ENCODE measurements around the gene FAM174C.
"Not testable (repeated sequence)": the region's sequence is repeated elsewhere in the genome, so short reads cannot be mapped to it uniquely, and the experiment has no call there.

The FAM174C gene

GRCh38 chr19:1288833-1289685 lies 13.7 kb downstream of the FAM174C start:
- DNase-seq = no peak

DNA sequence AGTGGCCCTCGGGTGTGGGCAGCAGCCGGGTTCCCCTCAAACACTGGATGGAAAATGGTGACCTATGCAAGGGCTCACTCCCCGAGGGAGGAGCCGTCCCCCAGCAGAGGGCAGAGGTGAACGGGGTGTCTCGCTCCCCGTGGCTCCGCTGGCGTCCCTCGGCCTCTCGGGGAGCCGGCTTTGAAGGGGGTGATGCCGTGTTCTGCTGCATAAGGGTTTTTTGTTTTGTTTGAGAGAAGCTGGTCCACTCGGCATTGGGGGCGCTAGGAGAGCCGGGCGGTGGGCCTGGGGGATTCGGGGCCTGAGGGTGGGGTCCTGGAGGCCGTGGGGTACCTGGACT lies 14.3 kb downstream of the FAM174C start:
- no peak for DNase-seq

DNA sequence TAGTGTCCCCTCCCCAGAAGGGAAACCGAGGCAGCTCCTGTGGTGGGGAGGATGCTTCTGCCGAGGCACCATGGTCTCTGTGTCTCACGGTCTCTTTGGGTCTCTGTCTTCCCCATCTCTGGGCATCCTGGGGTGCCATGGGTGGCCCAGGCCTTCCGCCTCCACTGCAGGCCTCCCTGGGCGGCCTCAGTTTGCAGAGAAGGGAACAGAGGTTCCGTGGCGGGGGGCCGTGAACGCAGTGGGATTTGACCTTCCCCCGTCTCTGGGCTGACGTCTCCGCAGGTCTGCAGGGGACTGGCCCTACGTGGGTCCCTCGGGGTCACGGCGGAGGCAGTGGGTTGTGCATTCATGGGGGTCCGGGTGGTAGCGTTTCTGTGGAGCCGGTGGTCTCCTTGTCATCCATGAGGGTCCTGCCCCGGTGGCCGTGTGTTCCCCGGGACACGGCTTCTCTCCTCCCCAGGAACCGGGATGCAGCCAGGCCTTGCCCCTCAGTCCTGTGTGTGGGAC lies 14.9 kb downstream of the FAM174C start:
- DNase-seq = no peak

GRCh38 chr19:1290703-1291651 lies 15.6 kb downstream of the FAM174C start:
- no peak for DNase-seq

DNA sequence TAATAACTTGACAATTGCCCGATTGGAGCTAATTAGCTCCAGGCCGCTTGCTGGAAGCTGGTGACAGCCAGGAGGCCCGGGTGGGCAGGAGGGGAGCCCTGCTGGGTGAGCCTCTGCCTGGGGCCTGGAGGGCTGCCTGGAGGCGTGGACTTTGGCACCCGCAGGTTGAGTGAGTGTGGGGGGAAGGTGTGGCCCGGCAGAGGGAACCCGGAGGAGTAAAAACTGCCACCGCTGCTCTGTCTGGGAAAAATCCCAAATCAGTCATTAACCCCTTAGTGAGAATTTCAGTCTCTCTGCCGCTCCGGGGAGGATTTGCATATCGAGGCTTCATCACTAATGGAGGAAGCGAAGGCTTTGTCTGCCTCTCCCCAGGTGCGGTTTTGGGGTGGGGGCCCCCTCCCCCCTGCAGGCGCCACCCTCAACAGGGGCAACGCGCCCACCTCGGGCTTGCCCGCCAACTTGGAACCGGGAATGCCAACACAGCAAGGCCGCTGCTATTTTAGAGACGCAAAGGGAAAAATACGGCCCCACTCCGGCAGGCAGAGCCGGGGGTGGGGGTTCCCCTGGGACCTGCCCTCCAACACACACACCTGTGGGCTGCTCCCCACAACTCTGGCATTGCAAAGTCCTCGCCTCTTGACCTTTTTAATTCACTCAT lies 16.6 kb downstream of the FAM174C start:
- DNase-seq = no peak

GRCh38 chr19:1292419-1293151 lies 17.3 kb downstream of the FAM174C start:
- DNase-seq = no peak

DNA sequence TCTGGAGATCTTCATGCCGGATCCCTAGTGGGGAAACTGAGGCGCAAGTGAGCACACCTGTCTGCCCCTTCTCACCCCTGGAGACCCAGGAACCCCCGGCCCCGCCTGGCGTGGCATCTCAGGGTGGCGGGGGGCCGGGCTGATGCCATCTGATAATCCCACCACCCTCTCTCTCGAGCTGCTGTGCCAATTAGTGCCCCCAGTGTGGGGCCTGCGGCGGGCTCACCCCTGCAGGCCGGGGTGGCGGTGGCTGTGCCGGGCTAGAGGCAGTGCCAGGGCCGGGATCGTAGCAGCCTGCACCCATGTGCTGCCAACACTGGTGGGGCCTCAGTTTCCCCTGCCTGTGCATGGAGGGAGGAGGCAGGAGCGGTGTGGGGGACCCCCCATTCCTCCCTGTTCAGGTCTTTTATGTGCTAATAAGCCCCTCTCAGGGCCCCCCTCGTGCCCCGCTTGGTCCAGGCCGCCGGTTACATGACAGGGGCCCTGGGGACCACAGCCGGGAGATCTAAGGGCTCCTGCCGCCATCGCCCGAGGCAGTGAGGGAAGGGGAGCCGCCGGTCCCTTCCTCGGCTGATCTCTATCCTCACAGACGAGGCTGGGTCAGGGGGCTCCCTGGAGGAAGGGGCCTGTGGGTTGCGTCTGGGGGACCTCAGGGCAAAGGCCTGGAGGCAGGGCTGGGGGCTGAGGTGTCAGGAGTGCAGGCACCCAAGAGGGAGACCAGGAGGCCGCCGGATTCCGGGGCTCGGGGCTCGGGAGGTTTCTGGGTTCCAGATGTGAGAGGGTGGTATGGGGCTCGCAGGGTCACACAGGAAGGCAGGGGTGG lies 18.7 kb downstream of the FAM174C start:
- DNase-seq = no peak

DNA sequence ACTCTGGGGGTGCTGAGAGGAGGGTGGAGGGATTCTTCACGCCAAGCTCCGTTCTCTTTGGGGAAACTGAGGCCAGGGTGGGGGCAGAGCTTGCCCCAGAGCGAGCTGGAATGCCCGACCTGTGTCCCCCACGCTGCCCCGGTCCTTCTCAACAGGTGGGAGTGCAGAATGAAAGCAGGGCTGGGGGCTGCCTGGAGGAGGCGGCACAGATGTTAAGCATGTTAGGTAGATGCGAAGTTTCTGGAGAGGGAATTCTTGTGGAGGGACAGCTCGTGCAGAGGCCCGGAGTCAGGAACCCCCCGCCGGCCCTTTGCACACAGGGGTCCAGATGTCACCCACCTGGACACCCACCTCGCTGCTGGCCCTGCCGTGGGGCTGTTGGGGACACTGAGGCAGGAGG lies 19.4 kb downstream of the FAM174C start:
- no peak for DNase-seq

- no peak for DNase-seq
These were observed 20.1 kb downstream of the FAM174C start for GRCh38 chr19:1295169-1296012.

DNA sequence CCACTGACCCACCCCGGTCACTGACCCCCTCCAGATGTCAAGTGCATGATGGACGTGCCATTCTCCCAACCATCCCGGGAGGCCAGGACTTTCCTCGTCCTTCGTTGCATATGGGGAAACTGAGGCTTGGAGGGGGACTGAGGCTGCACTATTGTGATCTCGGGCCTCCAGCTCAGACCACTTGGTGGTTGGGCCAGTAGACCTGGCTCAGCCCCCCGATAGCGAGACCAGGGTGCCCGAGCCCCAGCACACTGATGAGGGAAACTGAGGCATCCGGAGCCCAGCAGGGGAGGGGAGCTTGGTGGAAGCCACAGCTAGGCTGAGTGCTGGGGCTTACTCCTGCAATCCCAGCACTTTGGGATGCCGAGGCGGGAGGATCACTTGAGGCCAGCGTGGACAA lies 20.7 kb downstream of the FAM174C start:
- no peak for DNase-seq

DNA sequence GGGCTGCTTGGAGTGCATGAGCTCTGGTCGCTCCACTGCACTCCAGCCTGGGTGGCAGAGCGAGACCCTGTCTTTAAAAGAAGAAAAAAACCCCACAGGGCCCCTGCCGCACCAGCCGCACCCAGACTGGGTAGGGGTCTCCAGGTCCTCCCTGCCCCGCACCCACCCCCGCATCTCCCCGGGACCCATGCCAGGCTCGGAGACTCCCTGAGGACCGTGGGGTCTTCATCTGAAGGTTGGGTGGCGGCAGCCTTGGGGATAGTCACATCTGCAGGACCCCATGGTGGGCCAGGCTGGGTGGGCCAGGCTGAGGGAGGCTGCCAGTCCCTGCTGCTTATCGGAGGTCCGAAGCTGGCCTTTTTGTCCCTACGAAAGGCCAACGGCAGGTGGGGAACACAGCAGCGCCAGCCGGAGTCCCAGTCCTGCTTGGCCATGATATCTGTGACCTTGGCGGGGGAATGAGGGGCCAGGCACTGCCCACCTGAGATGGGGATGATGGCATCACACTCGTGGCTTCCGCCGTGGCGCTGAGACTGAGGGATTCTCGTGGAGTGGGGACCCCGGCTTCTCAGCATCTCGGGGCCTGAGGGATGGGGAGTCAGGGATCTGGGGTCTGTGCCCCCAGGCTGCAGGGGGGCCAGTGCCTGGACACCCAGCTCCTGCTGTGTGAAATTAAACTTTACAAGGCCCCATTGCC lies 21.4 kb downstream of the FAM174C start:
- DNase-seq = no peak

DNA sequence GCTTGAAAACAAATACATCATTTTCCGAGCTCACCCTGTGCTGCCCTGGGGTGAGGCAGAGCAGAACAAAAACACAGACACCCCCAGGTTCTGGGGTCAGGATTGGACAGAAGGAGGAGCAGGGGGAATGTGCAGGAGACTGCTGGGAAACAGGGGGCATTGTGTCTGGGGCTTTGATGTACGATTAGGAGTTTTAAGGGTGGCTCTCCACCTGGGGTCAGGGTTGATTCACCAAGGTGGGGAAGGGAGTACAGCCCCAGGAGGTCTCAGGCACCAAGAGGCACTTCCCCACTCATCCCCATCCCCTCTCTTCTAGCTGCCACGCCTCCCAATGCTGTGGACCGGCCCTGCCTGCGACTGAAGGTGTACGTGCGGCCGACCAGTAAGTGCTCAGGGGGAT lies 22.9 kb downstream of the FAM174C start:
- DNase-seq = no peak

GRCh38 chr19:1299801-1300200 lies 24.5 kb downstream of the FAM174C start:
- no peak for DNase-seq

DNA sequence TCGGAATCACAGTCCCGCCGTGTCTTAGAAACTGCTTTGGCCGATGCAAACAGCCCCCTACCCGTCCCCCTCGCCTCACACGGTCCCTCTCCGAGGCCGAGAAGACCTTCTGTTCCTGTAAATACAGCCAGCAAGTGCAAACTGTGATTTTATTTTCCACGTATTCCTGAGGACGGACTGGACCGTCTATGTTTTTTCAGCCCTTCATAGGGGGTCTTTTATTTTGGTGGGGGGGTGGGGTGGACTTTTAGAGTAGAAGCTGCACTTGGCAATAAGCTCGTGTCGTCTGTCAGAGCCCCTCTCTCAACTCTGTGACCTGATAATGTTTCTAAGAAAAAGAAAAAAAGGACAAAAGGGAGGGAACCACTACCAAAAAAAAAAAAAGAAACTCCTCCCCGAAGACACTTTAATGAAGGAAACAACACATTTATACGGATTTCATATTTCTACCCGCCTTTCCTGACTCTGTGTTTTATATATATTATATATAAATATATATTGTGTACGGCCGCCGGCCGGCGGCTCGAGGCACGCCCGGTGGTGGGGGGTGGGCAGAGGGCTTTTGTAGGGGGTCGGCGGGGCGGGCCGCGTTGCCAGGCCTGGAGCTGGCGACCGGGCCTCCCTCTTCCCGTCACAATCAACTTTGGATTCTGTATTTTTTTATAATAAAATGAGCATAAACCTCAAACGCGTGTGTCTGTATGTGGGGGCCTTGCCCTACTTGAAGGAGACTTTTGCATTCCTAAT lies 25.6 kb downstream of the FAM174C start:
- DNase-seq = no peak

GRCh38 chr19:1302533-1303239 lies 27.4 kb downstream of the FAM174C start:
- no peak for DNase-seq

DNA sequence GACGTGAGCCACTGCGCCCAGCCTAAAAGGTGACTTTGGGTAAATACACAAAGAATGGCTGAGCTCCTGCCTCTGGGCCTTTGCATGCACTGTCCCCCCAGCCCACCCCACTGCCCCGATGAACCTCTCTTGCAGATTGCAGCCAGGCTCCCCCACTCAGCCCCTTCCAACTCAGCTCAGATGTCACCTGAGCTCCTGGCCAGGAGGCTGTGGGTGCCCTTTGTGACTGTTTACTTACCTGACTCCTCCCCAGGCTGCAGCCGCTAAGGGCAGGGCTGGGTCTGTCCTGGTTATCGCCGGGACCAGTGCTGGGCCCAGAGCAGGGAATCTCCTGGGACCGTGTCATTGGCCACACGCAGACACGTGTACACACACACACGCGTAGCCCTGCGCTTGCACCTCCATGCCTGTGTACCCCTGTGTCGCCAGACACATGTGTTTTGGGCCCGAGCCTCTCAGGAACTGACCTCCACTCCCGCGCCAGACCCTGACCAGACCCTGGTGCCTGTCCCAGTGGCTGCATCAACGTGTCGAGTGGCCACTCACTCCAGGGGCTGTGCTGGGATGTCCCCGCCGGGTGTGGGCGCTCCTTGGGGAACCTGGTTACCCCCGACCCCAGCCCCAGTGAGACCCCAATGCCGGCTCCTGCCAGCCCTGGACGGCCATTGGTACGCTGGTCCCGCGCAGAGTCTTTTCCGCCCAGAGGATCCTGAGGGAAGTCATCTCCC lies 29.0 kb downstream of the FAM174C start:
- no peak for DNase-seq

DNA sequence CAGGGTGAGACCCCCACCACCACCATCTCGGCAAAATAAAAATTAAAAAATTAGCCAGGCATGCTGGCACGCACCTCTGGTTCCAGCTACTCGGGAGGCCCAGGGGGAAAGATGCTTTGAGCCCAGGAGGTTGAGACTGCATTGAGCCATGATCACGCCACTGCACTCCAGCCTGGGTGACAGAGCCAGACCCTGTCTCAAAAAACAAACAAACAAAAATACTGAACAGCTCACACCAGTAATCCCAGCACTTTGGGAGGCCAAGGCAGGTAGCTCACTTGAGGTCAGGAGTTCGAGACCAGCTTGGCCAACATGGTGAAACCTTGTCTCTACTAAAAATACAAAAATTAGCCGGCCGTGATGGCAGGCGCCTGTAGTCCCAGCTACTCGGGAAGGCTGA lies 30.0 kb downstream of the FAM174C start:
- DNase-seq = not testable (repeated sequence)

GRCh38 chr19:1307320-1307719 lies 32.0 kb downstream of the FAM174C start:
- DNase-seq = no peak
